Measurements from ENCODE around the gene CHST5. TPM values are rescaled to one million over a fixed set of nuclear protein-coding genes. Genes with fewer than 3 reads are reported as not detected.
"Not testable (repeated sequence)": the region's sequence is repeated elsewhere in the genome, so short reads cannot be mapped to it uniquely, and the experiment has no call there.

Gene CHST5
- total RNA-seq, 1 experiment from 2014 or later = 0.54 TPM

DNA sequence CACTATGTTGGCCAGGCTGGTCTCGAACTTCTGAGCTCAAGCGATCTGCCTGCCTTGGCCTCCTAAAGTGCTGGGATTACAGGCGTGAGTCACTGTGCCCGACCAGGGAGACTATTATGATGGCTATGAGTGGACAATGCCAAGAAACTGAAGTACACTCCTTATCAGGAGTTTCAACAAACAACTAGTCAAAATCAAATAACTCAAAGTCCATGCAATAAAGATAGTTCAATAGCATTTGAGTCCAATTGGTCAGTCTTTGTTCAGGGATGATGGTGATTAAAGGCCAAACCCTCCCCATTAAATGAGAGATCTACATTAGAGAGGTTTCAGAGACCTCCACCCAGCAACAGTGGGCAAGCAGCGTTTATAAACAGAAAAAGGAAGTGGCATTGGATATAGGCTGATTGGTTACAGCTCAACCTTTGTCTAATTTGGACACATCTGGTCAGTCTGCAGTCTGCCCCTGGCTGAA lies 8.0 kb downstream of the CHST5 start:
- TF ChIP-seq EZH2 (IDR thresholded peaks at IDR 0.05; ENCODE audit: borderline replicate concordance, low read depth, low read length, poor library complexity, severe bottlenecking) (no peak), CTCF (conservative IDR thresholded peaks at IDR 0.05; ENCODE audit: low read depth, low read length) (no peak)
- ChIA-PET POLR2A (ENCODE audit: low non-redundant PET) (no interaction called here), CTCF (no interaction called here)
- intact Hi-C loops (cut with micrococcal nuclease; ENCODE audit: unreplicated experiment) = no loop called here
- H3K4me1 ChIP-seq (ENCODE audit: insufficient read depth, low read length, poor library complexity, severe bottlenecking) = no peaks in the 10 kb centered on the region
- DNase-seq (ENCODE audit: low spot score) = no peak
- H3K4me3 ChIP-seq (ENCODE audit: low read depth, low read length, poor library complexity, severe bottlenecking) = no peak overlapping the region
- H3K27me3 ChIP-seq (replicated peaks; ENCODE audit: insufficient read depth, low read depth, low read length, poor library complexity) = no peaks in the 10 kb centered on the region
- no TSS peak for BruUV-seq (replicated peaks)
- H3K9me3 ChIP-seq (ENCODE audit: low read depth, low read length, poor library complexity, severe bottlenecking) = no peaks in the 10 kb centered on the region
- no peaks in the 10 kb centered on the region for H3K36me3 ChIP-seq (ENCODE audit: insufficient read depth, low read length, poor library complexity, severe bottlenecking)
- H3K27ac ChIP-seq (ENCODE audit: low read depth, low read length, poor library complexity, severe bottlenecking) = no peak overlapping the region

DNA sequence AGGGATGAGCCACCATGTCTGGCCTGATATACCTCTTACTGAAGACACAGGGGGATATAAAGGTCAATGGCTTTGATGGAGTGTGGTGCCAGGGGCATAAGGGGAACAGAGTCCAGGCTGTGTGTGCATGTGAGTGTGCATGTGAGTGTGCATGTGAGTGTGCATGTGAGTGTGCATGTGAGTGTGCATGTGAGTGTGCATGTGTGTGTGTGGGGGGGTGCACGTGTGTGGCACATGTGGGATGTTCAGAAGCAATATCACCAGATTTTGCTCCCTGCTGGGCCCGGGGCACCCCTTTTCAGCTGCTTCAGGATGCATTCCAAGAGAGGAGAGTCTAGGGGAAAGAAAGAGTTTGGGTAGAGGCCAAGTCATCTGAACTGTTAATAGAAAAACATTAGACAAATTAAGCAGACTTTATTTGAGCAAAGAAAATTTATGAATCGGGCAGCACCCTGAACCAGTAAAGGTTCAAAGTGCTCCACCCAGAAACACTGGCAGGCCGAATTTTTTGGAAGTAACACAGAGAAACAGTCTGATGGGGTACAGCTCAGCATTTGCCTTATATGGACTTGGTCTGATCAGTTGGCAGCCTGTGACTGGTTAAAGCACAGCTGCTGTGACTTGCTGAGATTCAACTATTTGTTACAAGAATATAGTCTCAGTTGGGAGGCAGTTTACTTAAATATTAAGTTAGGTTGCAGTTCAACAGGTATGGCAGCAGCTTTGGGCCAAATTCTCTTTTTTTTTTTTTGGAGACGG lies 9.7 kb downstream of the CHST5 start:
- ChIA-PET POLR2A (ENCODE audit: low non-redundant PET) (no interaction called here), CTCF (interaction anchor here (0.8 kb wide), 1 partner anchor 9 kb away, joined by 3 read pairs; no protein-coding TSS in a partner anchor)
- H3K27ac ChIP-seq (ENCODE audit: low read depth, low read length, poor library complexity, severe bottlenecking) = no peak overlapping the region
- no peaks in the 10 kb centered on the region for H3K27me3 ChIP-seq (replicated peaks; ENCODE audit: insufficient read depth, low read depth, low read length, poor library complexity)
- TF ChIP-seq CTCF (conservative IDR thresholded peaks at IDR 0.05; ENCODE audit: low read depth, low read length) = no peak
- H3K9me3 ChIP-seq (ENCODE audit: low read depth, low read length, poor library complexity, severe bottlenecking) = no peaks in the 10 kb centered on the region
- H3K4me1 ChIP-seq (ENCODE audit: insufficient read depth, low read length, poor library complexity, severe bottlenecking) = no peaks in the 10 kb centered on the region
- no peak overlapping the region for H3K4me3 ChIP-seq (ENCODE audit: low read depth, low read length, poor library complexity, severe bottlenecking)
- no peak for DNase-seq (ENCODE audit: low spot score)
- no TSS peak for BruUV-seq (replicated peaks)
- intact Hi-C loops (cut with micrococcal nuclease; ENCODE audit: unreplicated experiment) = no loop called here
- H3K36me3 ChIP-seq (ENCODE audit: insufficient read depth, low read length, poor library complexity, severe bottlenecking) = no peaks in the 10 kb centered on the region

GRCh38 chr16:75519175-75519574 lies 16.7 kb downstream of the CHST5 start:
- BruUV-seq (replicated peaks) = no TSS peak
- Histone ChIP-seq H3K4me1 (ENCODE audit: insufficient read depth, low read length, poor library complexity, severe bottlenecking) (no peaks in the 10 kb centered on the region), H3K27ac (ENCODE audit: low read depth, low read length, poor library complexity, severe bottlenecking) (no peak overlapping the region), H3K4me3 (ENCODE audit: low read depth, low read length, poor library complexity, severe bottlenecking) (no peak overlapping the region), H3K9me3 (ENCODE audit: low read depth, low read length, poor library complexity, severe bottlenecking) (no peaks in the 10 kb centered on the region), H3K27me3 (replicated peaks; ENCODE audit: insufficient read depth, low read depth, low read length, poor library complexity) (no peaks in the 10 kb centered on the region), H3K36me3 (ENCODE audit: insufficient read depth, low read length, poor library complexity, severe bottlenecking) (no peaks in the 10 kb centered on the region)
- intact Hi-C loops (cut with micrococcal nuclease; ENCODE audit: unreplicated experiment) = no loop called here
- no peak for TF ChIP-seq EZH2 (IDR thresholded peaks at IDR 0.05; ENCODE audit: borderline replicate concordance, low read depth, low read length, poor library complexity, severe bottlenecking)
- no peak for TF ChIP-seq CTCF (conservative IDR thresholded peaks at IDR 0.05; ENCODE audit: low read depth, low read length)
- no peak for DNase-seq (ENCODE audit: low spot score)
- CTCF ChIA-PET = no interaction called here
- POLR2A ChIA-PET (ENCODE audit: low non-redundant PET) = no interaction called here

GRCh38 chr16:75516189-75516966 lies 19.5 kb downstream of the CHST5 start:
- TSS peak; percentile 46 for BruUV-seq (replicated peaks)
- intact Hi-C loops (cut with micrococcal nuclease; ENCODE audit: unreplicated experiment) = not testable (repeated sequence)

More at GRCh38 chr16:75516189-75516966, 19.5 kb downstream of the CHST5 start:
- H3K9me3 ChIP-seq (ENCODE audit: low read depth, low read length, poor library complexity, severe bottlenecking); H3K27me3 ChIP-seq (replicated peaks; ENCODE audit: insufficient read depth, low read depth, low read length, poor library complexity); H3K36me3 ChIP-seq (ENCODE audit: insufficient read depth, low read length, poor library complexity, severe bottlenecking); POLR2A ChIA-PET (ENCODE audit: low non-redundant PET); H3K4me1 ChIP-seq (ENCODE audit: insufficient read depth, low read length, poor library complexity, severe bottlenecking): not testable (repeated sequence)
- H3K4me3 ChIP-seq (ENCODE audit: low read depth, low read length, poor library complexity, severe bottlenecking) = peak overlapping the region; percentile 75
- CTCF ChIA-PET = interaction anchor here (0.9 to 1.3 kb wide), 4 partner anchors 10 to 317 kb away, joined by 3 to 5 read pairs (median 4); partner anchors contain the start of gene TMEM170A
- peak overlapping the region; percentile 91 for H3K27ac ChIP-seq (ENCODE audit: low read depth, low read length, poor library complexity, severe bottlenecking)
- DNase-seq (ENCODE audit: low spot score) = peak; percentile 24
